ENCODE measurements around the gene RETREG3.

GRCh38 chr17:42554250-42555121, 54.7 kb downstream of the RETREG3 start:
- TF ChIP-seq CTCF (IDR thresholded peaks at IDR 0.05; ENCODE audit: low read length), result no peak
- no peak for TF ChIP-seq EZH2 (IDR thresholded peaks at IDR 0.05; ENCODE audit: borderline replicate concordance, low read length)
